Lower leg skin (tissue), 4 donors: ENCODE results near the gene CFAP107. TPM values are rescaled to one million over a fixed set of nuclear protein-coding genes. Genes with fewer than 3 reads are reported as not detected.
"Not testable (repeated sequence)": the region's sequence is repeated elsewhere in the genome, so short reads cannot be mapped to it uniquely, and the experiment has no call there.

ENCODE experiments used
- DNase-seq, 2 donors: peaks; one replicate each; pipeline ENCODE4 v3.0.0-alpha.2; 2019; ENCODE audit warnings: low spot score in 2 of 2
- H3K4me3 ChIP-seq: fragments of 200-600 bp; sonication (generic); 2 replicates; pipeline ENCODE4 v1.5.1; 2017; ENCODE audit warnings: mild to moderate bottlenecking, low read depth; ENCODE audit not compliant: poor library complexity, severe bottlenecking
- CTCF ChIP-seq, 3 donors: fragments of 450-650 bp; IDR thresholded peaks; one replicate each; pipeline ENCODE4 v1.5.1; 2016; ENCODE audit warnings: antibody characterized with exemption in 3 of 3, mild to moderate bottlenecking in 3 of 3, moderate library complexity in 2 of 3
- POLR2A ChIP-seq, 2 donors: fragments of 450-650 bp; IDR thresholded peaks; one replicate each; pipeline ENCODE4 v1.6.1; 2016 to 2017; ENCODE audit warnings: antibody characterized with exemption in 2 of 2, mild to moderate bottlenecking in 1 of 2, moderate library complexity in 1 of 2
- WGBS, 2 donors: methylation state at CpG; one replicate each; pipeline ENCODE4 v1.1.5; 2018; 5-methylcytosine and 5-hydroxymethylcytosine counted together
- intact Hi-C: fragments of 100-400 bp; cut with DNase I; formaldehyde crosslinking; loops from one replicate; pipeline ENCODE4 v1.15.0; 2023; ENCODE audit warnings: low total_unique reads
- total RNA-seq, 4 donors: library from RNA; depleted of rRNA; stranded (reverse); fragments of >200 nt; gene quantifications; one replicate each; pipeline ENCODE4 v1.1.0, GENCODE V29; 2016

The CFAP107 gene
- total RNA-seq, 4 donors from 2014 or later, result 0.13 to 0.27 TPM; not detected in 2

DNA sequence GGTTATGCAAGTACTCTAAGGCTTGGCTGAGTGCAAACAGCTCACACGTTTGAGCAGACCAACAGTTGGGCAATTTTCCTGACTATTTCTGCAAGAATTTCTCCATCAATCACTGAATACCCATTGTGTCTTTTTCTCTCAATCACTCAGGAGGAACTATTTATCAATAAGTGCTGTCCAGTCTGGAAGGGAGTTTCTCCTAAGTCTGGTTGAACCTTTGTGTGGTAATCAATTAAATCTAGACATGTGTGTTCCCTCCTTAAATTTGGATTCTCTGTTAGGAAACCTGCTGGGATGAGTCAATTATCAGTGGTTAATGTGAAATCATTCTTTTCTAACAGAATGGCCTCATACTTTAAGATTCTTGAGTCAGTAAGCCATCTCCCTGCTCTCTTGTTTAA lies 36.9 kb upstream of the CFAP107 start:
- WGBS, 2 donors, result 9 to 21% methylated on average over 1 of the region's 1 CpG
- no peak overlapping the region for H3K4me3 ChIP-seq
- no peak for TF ChIP-seq POLR2A (IDR thresholded peaks at IDR 0.05)
- no peak for TF ChIP-seq CTCF (IDR thresholded peaks at IDR 0.05)
- no peak for DNase-seq
- intact Hi-C loops, result no loop called here

DNA sequence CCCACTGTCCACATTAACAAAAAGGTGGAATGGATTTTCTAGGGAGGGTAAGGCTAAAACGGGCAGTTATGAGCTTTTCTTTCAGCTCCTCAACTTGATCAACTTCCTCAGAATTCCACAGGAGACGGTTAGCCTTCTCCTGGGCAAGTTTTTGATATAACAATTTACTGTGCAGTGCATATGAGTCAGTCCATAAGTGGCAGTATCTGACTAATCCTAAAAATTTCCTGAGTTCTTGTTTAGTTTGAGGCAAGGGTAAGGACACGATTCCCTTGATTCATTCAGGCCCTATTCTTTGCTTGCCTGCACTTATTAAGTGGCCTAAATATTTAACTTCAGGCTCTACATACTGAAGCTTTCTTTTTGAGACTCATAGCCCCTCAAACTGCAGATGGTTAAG lies 36.3 kb upstream of the CFAP107 start:
- H3K4me3 ChIP-seq, result no peak overlapping the region
- 79 to 85% methylated on average over 3 of the region's 3 CpGs for WGBS, 2 donors
- intact Hi-C loops, result no loop called here
- no peak for DNase-seq
- TF ChIP-seq POLR2A (IDR thresholded peaks at IDR 0.05), result no peak
- TF ChIP-seq CTCF (IDR thresholded peaks at IDR 0.05), result no peak

DNA sequence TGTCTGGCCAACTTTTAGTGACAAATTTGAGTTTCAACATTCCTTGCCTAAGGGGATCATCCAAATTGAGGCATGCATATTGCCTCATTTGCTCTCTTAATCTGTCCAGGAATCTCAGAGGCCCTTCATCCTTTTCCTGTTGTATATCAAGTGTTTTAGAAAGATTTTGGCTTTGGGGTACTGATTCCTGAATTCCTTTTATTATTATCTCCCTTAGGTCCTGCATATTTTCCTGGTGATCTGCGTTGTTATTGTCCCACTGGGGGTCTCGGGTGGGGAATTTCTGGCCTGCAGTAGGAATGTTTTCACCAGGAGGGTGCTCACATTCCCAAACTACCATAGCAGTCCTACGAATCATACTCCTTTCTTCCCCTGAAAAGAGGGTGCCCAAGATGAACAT lies 34.5 kb upstream of the CFAP107 start:
- intact Hi-C loops, result no loop called here
- no peak for DNase-seq
- no peak overlapping the region for H3K4me3 ChIP-seq
- TF ChIP-seq POLR2A (IDR thresholded peaks at IDR 0.05) (no peak), CTCF (IDR thresholded peaks at IDR 0.05) (no peak)
- WGBS, 2 donors, result 60 to 63% methylated on average over 3 of the region's 3 CpGs

DNA sequence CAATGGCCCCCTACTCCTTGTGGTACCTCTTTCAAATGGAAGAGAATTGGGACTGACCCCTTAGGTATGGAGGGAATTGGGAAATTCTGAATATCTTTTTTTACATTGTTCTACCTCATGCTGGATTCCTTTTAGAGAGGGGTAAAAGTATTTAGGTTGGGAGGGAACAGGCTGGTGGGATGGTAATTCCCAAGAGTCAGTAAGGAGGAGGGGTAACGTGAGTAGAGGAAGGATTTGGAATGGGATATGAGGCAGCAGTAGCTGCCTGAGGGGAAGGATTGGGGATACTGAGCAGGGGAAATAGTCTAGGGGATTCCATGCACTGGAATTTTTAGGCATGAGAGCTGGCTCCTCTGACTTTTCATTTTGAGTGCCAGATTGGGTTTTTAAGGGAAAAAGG lies 33.9 kb upstream of the CFAP107 start:
- intact Hi-C loops, result no loop called here
- WGBS, 2 donors, result 63 to 77% methylated on average over 1 of the region's 1 CpG
- no peak for TF ChIP-seq CTCF (IDR thresholded peaks at IDR 0.05)
- TF ChIP-seq POLR2A (IDR thresholded peaks at IDR 0.05), result no peak
- no peak overlapping the region for H3K4me3 ChIP-seq
- DNase-seq, result no peak

GRCh38 chr1:12712929-12713328 lies 33.1 kb upstream of the CFAP107 start:
- H3K4me3 ChIP-seq, result no peak overlapping the region
- DNase-seq, result no peak
- intact Hi-C loops, result no loop called here
- WGBS, 2 donors, result 85 to 92% methylated on average over 8 of the region's 8 CpGs
- TF ChIP-seq CTCF (IDR thresholded peaks at IDR 0.05), result no peak
- TF ChIP-seq POLR2A (IDR thresholded peaks at IDR 0.05), result no peak

GRCh38 chr1:12713651-12714050 lies 32.3 kb upstream of the CFAP107 start:
- WGBS, 2 donors, result 75 to 89% methylated on average over 5 of the region's 5 CpGs
- intact Hi-C loops, H3K4me3 ChIP-seq, DNase-seq: not testable (repeated sequence)
